T-helper 2 cell treated with Interferon-gamma antibody and Interleukin-4, amounts not matched to agents 100 ng/mL and 5 ng/mL, for 36 hours (primary cell): ENCODE results near the gene GABARAP. TPM values are rescaled to one million over a fixed set of nuclear protein-coding genes. Genes with fewer than 3 reads are reported as not detected.

ENCODE experiments used
- intact Hi-C: fragments of 100-400 bp; cut with micrococcal nuclease; formaldehyde crosslinking; loops from one replicate; pipeline ENCODE4 v1.15.1; 2023
- total RNA-seq: library from RNA; stranded (reverse); gene quantifications from 2 replicates; pipeline ENCODE4 v1.2.3, GENCODE V29; 2022

The GABARAP gene
- total RNA-seq, 1 donor from 2014 or later: 242 TPM

DNA sequence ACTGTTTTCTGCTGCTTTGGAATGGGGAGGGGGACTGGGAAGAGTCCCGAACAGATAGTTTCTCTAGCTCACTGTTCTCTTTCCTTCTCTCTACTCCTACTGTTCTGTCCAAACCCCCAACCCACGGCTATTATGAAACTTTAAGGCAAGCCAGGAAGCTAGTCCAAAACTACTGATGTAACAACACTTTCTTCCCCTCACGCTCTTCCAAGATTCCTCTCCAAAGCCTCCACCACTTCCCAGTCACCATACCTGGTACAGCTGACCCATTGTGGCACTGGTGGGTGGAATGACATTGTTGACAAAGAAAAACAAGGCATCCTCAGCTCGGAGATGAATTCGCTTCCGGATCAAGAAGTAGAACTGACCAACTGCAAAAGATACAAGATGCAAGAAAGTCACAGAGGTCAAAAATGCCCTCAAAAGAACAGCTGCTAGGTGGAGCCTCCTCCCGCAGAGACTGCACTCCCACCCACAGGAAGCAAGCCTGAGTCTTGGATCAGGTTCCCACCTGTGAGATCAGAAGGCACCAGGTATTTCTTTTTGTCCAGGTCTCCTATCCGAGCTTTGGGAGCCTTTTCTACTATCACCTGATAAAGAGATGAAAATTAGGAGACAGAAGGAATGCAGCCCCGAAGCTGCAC, 1.0 kb downstream of the GABARAP start:
- intact Hi-C loops: no loop called here

DNA sequence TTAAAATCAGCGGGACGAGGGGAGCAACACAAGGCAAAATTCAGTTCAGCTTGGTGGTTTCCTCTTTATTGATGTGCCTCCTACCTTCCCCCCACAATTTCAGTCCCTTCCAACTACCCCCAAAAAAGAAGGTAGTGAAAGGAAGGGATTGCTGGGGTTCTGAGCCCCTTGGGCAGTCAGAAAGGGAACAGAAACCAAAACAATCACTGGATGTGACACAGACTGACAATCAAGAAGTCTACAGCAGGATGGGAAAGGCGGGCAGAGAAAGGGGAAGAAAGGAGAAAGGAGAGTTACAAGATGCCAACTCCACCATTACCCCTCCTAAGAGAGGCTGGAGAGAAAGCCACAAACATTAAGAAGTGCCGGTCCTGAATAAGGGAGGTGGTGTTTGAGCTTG, 1.9 kb downstream of the GABARAP start:
- intact Hi-C loops: no loop called here

DNA sequence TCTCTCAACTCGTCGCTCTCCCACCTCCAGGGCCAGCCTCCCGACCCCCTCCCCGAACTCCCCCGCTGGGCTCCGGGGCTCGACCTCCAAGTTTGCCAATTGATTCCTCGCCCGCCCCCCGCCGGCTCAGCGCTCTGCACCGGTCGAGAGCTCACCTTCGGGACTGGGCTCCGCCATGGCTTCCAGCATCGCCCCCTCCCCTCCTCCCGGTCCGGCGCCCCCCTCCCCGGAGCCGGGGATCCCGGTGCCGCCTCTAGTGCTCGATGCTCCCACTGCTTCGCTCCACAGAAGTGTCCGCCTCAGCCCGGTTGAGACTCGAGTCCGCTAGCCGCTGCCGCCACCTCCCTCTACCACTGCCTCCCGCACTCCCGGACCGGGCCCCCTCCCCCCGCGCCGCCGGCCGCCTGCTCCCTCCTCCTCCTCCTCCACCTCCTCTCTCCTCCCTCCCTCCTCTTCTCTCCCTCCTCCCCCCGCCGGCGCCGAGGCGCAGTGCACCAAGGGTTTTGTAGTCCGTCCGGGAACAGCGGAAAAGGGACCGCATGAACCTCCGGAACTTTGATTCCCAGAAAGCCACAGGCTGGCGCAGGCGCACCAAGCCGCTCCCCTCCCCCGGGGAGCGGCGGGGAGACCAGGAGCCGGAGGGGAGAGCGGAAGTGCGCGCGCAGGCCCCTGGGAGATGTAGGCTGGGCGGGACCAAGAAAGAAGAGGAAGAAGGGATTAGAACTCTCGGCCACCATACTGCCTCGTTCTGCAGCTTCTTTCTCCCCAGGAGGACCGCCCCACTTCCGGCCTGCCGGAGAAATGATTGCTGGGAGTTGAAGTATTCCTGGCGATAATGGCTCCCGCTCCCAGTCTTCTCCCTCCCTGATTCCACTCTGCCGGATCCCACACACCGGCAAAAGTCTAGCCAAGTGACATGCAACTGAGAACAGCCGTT, 2.9 kb downstream of the GABARAP start, which contains the start of gene PHF23:
Gene PHF23, minus strand, starts transcription at position 367 of the 937 bp plus-strand sequence. Its CDS starts 178 bp downstream, at position 189.
- intact Hi-C loops: loop anchor here (1.0 to 10.0 kb wide), 7 partner anchors 13 to 915 kb away; partner anchors contain the start of genes CYB5D1, EIF5A, ELP5 and NAA38

DNA sequence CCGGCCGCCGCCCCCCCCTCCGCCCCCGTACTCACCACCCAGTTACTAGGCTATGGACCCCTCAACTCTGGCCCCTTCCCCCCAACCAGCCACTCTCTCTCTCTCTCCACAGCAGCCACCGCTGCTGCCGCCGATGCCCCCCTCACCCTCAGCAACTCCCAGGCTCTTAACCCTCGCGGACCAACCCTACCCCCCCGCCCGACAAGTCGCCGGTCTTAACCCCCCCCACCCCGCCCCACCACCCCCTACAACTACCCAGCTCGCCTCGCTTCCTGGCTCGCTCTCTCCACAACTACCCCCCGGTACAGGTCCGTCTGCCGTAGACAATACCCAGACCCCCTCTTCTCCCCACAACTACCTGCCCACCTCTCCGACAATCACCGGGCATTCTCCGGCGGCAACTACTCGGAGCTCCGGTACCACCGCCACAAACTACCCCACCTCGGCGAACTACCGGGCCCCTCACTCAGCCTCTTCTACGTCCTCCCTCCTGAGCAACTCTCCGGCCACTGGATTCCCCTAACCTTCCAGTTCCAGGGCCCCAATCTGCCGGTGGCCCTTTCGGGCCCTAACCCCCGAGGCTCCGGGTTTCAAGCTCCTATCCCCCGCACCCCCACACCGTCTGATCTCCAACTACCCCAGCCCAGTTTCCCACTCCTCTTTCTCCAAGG, 3.7 kb downstream of the GABARAP start:
- intact Hi-C loops: loop anchor here (1.0 to 10.0 kb wide), 8 partner anchors 14 to 916 kb away; partner anchors contain the start of genes CYB5D1, EIF5A, ELP5 and NAA38

DNA sequence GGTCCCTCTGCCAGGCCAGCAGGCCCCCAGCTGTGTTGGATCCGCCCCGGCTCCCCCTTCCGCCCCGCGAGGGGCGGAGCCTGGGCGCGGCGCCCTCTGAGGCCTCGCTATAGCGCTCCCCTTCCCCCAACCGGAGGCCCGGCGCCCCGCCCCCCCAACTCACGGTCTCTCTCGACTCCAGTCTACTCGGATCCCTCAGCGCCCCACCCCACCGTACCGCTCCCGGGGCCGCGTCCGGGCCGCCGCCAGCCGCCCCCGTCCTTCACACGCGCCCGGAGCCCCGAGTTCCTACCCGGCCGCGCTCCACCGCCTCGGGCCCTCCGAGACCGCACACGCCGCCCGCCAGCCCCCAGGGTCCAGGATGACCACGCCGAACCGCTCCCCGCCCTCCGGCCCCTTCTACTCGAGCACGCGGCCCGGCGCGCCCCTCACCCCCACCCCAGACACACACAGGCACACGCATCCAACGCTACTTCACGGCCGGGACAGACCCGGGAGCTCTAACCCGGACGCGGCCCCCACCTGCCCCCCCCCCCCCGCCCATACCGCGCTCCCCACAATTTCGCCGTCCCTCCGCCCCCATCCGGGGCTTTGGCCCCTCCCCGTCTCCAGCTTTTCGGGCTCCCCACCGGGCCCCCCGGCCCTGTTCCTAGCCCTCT, 4.4 kb downstream of the GABARAP start:
- intact Hi-C loops: loop anchor here (1.0 to 10.0 kb wide), 5 partner anchors 224 to 917 kb away; partner anchors contain the start of genes CYB5D1, NAA38, PER1 and TMEM88

DNA sequence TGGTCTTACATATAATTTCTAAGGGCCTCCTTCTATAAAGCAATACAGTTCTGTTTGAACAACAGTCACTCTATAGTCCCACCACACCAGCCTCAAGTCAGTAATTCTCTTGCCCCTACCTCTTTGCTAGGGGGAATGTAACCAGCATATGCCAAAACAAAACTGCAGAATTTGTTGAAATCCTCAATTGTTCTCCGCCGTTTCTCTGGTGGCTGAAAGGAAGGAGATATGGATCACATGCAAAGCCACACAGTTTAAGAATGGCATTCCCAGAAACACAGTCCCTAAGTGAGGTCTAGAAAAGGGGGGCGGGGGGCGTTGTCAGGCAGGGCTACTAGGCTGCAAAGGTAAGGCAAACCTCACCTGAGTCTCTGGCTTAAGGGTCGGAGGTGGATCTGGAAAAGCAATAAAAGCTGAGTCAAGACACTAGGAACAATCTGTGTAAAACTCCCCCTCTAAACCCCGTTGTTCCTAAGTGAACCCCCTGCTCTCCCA, 4.9 kb downstream of the GABARAP start:
- intact Hi-C loops: loop anchor here (10.0 kb wide), 2 partner anchors 617 to 917 kb away; partner anchors contain the start of genes CYB5D1, NAA38, PER1 and TMEM88

DNA sequence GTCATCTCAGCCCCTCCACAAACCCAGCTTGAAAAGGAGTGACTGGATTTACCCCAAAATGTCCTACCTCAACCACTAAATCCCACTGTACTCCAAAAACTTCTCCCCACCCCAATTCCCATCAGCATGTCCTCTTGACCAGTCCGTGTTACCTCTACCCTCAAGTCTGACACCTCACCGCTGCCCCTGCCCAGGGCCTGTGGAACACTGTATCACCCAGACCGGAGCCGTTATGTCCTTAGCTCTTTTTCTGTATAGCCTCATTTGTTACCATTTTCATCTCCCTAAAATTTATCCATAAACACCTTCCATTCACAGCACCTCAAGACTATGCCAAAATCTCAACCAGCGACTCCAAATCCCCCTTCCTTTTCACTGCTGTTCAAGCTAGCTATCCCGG, 5.4 kb downstream of the GABARAP start:
- intact Hi-C loops: loop anchor here (10.0 kb wide), 2 partner anchors 618 to 918 kb away; partner anchors contain the start of genes CYB5D1, NAA38, PER1 and TMEM88

DNA sequence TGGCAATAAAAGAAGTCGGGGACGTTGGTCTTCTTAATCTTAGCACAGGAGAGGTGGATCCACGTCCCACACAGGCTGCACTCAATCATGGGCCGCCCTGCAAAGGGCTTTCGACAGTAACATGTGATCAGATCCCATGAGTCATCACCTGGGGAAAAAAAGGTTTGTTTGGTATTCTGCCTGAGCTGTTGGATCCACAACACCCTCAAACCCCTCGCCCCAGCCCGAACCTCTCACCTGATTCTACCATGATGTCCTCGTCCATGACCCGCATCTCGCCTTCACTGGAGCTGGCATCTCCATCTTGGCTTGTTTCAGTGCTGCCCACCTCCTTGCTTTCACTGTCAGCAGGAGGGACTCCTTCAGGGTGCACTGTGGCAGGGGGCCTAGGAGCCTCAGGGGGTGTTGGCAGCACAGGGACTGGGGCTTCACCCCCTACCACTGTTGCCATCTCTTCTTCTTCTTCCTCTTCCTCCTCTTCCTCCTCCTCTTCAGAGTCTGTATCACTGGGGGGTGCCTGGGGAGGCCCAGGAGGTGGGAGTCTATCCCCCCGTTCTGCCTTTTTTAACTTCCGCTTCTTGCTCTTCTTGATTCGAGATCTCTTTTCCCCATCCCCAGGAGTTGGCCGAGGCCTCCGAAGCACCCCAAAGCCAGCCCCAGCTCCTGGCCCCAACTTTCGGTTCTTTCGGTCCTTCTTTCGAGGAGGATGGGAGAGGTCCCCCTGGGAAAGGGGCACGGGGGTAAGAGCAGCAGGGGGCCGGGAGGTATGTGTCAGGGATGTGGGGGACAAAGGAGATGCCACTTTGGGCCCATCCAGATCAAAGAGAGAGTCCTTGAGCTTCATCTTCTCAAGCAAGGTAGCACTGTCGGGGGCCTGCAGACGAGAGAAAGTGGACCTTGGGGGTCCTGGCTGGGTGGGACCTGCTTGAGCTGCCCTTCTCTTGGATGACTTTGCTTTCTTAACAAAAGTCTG, 6.3 kb downstream of the GABARAP start:
- intact Hi-C loops: loop anchor here (10.0 kb wide), 2 partner anchors 619 to 919 kb away; partner anchors contain the start of genes CYB5D1, NAA38, PER1 and TMEM88

DNA sequence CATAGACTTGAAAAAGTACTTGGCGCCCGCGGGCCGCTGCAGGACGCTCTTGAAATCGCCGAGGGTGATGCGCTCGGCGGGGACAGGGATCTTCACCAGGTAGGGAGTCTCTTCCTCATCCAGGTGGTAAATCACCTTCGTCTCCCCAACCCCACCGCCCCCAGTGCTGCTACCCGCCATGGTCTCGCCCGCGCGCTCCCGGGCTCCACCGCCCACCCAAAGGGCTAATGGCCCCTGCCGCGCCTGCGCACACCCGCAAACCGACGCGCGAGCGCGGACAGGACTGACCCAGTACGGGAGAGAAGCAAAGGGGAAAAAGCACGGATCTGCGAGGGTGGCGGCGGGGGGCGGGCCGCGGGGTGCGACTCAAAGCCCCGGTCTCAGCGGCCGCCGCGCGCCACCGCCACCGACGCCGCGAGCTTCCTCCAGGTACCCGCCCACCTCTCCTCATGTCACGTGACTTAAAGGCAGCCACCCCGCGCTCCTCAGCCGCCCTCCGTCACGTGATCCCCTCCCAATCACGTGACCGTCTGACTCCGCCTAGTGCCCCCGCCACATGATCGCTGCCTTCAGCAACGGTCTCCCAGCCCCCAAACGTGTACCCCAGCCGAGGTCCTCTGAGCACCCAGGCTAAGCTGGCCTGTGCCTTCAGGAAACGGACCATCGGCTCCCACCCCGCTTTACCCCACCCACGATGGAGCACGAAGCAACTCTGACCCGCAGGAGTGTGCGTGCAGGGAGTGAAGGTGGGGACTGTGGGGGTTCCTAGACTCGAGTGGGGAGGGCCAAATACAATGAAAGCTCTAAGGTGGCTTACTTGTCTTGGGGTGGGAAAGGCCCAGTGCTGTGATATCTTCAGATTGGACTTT, 7.9 kb downstream of the GABARAP start, which contains the start of gene DVL2:
Gene DVL2, minus strand, starts transcription at position 435 of the 869 bp plus-strand sequence. Its CDS starts 255 bp downstream, at position 180.
- intact Hi-C loops: loop anchor here (1.0 to 10.0 kb wide), 3 partner anchors 20 to 920 kb away; partner anchors contain the start of genes CYB5D1, NAA38, PER1 and TMEM88

DNA sequence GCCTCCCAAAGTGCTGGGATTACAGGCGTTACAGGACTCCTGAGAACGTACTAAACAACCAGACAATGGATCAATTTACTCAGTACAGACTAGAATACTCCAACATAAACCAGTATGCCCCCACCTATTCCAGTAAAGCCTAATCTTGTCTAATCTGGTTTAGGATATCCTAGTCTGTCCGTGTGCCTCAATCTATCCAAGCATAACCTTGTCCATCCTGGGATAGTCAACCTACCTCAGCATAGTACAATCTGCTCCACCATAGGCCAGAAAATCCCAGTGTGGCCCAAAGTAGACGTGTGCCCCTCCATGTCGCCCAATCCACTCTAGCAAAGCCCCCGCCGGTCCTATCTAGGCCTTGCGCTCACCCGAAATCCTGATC, 8.6 kb downstream of the GABARAP start:
- intact Hi-C loops: loop anchor here (1.0 to 10.0 kb wide), 3 partner anchors 19 to 921 kb away; partner anchors contain the start of genes CYB5D1, NAA38, PER1 and TMEM88

DNA sequence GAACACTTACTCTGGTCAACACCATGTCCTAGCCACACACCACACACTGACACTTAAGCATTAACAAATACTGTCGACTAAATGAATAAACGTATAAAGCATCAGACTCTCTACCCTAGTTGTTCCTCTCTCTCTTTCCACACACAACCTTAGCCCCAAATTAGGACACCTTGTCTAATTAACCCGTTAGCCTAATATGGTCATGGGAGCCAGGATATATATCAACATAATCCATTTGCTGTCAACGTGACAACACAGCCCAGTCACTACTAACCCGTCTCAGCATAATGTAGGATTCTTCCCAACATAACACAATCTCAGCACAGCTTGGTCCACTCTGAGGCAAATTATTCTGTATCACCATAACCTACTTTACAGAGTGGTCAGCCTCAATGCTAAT, 10.1 kb downstream of the GABARAP start:
- intact Hi-C loops: loop anchor here (10.0 kb wide), 2 partner anchors 623 to 923 kb away; partner anchors contain the start of genes CYB5D1, NAA38, PER1 and TMEM88

DNA sequence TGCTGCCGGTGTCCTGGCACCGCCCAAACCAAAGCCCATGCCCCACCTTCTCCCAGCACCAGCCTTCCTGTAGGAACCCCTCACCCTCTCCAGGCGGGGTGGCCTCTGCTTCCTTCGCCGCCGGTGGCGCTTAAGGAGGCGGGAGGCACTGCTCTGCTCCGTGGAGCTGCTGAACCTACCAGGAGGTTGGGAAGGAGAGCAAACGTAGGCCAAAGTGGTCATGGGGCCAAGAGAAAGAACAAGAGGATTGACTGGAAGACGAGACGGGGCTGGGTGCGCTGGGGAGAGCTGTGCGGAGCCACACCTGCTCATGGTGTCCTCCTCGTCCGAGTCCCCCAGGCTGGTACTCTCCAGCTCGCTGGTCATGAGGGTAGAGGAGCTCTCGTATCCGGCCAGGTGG, 12.7 kb downstream of the GABARAP start:
- intact Hi-C loops: no loop called here

DNA sequence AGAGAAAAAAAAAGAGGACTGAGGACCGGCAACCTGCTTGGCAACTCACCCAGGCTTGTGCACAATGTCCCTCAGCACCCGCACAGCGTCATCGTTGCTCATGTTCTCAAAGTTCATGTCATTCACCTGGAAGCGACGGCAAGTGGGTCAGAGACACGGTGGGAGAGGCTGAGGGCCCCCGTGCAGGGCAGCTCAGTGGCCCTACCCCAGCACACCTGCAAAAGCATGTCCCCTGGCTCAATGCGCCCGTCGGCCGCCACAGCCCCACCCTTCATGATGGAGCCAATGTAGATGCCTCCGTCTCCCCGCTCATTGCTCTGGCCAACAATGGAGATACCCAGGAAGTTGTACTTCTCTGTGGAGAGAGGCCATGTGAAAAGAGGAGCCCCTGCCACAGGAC, 13.3 kb downstream of the GABARAP start:
- intact Hi-C loops: no loop called here

DNA sequence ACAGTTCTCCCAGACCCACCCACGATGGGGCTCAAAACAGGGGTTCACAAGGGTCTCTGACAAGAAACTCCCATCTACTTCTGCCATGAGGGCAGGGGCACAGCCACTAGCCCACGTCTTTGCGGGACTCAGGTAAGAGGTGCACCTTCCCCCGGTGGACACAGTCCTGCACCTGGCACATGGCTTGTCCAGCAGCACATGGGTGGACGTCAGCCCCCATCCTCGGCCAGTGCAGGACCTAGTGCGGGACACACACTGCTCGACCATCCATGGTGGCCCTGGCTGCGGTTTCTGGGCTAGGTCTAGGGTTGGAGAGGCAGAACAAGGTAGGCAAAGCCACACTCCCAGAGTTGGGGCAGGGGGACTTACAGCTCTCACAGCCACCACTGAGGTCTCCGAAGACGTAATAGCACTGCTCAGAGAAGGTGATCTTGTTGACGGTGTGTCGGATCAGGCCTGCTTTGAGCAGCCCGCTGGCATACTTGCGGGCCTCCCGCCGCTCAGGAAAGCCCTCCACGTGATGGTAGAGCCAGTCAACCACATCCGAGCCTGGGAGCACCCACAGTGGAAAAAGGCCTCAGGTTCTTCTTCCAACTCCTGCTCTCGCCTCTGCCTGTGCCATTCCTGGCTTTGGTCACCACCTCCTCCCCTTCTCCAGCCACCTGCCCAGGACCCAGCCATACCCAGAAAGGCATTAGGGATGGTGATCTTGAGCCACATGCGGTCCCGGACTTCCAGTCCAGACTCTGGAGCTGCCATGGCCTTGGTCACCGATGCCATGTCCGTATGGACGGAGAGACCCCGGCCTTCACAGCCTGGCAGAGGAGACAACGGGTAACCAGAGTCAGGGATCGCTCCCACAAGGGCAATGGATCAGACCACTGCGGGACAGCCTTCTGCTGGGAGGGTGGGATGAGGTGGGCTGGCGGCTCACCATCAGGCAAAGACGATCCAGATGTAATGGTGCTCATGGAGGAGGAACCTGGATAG, 15.2 kb downstream of the GABARAP start:
- intact Hi-C loops: no loop called here

DNA sequence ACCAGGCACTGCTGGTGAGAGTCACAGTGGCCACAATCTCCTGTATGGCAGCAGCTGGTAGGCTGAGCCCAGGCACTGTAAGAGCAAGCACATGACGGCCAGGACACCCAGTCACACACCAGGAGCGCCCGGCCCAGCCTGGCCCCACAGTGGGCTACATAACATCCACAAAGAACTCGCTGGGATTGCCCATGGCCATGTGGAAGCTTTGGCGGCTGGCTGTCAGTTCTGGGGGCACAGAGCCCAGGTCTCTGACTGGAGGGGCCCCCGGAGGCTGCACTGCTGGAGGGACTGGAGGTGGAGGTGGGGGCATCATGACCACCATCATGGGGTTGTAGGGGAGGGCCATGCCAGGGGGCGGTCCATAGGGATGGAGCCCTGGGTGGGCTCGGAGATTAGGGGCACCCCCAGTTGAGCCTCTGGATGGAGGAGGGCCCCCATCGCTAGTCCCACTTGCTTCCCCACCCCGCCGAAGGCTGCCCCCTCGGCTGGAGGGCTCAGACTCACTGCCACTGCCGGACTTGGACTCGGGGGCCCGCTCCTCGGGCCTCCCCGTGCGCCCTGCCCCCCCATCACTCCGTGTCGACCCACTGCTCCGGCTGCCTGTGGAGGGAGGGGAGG, 16.4 kb downstream of the GABARAP start:
- intact Hi-C loops: no loop called here

DNA sequence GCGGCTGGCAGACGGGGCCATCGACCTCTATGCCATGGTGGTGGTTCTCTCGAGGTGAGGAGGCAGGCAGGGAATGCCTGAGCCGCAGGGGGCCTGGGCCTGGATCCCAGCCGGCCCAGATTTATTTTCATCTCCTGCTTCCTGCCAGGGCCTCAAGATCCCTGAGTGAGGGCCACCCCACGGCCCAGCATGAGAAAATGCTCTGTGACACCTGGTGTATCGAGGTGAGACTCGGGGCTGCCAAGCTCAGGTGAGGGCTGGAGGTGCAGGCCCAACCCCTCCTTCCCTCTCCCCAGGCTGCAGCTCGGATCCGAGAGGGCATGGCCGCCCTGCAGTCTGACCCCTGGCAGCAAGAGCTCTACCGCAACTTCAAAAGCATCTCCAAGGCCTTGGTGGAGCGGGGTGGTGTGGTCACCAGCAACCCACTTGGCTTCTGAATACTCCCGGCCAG, 17.6 kb downstream of the GABARAP start:
- intact Hi-C loops: no loop called here
